CD4-positive, alpha-beta T cell treated with Interferon alpha-2 for 1 hour (primary cell): ENCODE data around the gene RBBP5.

Source experiments
- DNase-seq, 2 donors: peaks; one replicate each; pipeline ENCODE4 v3.0.0-alpha.2; 2020 to 2022

RBBP5 gene

DNA sequence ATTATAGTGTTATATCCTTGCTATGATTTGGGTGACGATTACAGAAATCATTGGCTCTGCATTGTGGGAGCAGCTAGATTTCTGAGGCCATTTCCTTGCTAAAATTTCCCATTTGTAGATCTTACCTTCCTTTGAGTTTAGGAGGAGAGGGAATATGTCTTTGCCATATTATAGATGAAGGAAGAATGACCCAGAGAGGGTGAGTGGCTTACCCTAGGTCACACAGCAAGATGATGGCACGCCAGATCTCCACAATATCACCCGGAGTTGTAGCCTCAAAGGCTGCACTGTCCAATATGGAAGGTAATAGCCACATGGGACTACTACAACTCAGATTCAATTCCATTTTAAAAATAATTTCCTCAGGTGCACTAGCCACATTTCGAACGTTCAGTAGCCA lies 68.5 kb downstream of the RBBP5 start:
- DNase-seq, result no peak

DNA sequence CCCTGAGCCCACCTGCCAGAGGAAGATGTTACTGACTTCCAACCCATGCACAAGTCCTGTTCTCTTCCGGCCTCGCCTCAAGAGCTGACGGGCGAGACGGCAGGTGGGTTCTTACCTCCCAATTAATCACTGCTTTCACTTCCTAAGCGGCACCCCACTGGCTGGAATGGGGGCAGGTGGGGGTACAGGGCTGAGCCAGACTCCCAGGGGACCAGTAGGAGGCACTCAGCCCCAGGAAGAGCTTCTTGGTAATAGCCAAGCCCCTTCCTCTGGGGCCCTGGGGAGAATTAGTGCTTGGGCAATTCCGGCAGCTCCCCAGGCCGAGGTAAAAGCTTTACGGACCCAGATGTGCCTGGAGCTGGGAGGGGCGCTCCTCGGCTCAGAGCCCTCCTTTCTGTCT lies 69.1 kb downstream of the RBBP5 start:
- DNase-seq, result no peak

GRCh38 chr1:205049479-205049878 lies 72.3 kb downstream of the RBBP5 start:
- no peak for DNase-seq

- no peak for DNase-seq
These were observed 73.4 kb downstream of the RBBP5 start for GRCh38 chr1:205048382-205048781.

GRCh38 chr1:205047764-205048231 lies 74.0 kb downstream of the RBBP5 start:
- no peak for DNase-seq

GRCh38 chr1:205046870-205047269 lies 74.9 kb downstream of the RBBP5 start:
- no peak for DNase-seq

DNA sequence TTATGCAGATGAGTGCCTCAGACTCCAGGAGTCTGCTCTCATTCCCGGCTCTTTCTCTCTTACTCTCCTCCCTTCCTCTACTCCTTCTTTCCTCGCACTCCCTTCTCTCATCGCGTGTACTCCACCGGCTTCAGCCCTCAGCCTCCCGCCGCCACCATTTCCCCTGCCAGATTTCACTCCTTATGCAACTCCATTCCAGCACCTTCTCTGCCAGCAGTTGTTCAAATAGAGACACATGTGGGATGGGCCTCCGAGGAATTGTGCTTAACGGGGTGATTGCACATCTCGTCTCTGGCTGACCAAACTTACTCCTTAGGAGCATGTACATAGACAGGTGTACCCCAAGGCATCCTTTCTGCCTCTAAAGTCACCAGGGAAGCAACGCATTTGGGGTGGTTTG lies 76.6 kb downstream of the RBBP5 start:
- no peak for DNase-seq

GRCh38 chr1:205044741-205045140 lies 77.0 kb downstream of the RBBP5 start:
- no peak for DNase-seq

DNA sequence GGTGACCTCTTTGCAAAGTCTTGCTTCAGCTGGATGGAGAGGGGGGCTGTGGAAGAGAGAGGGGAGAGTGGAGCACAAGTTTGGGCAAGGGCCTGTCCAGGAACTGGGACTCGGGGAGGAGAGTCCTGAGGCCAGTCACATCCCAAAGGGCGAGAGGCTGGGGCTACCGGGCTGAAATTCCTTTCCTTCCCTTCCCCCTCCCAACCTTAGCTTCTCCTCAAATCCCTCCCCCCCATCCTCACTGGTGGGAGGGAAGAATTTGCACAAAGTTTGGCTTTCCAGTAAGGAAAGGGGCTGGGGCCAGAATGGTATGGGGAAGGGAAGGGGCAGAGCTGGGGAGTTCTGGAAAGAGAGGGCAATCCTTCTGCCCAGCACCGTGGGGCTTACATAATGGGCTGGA lies 77.9 kb downstream of the RBBP5 start:
- no peak for DNase-seq

- DNase-seq, result no peak
These were observed 78.6 kb downstream of the RBBP5 start, which contains the start of gene CNTN2 for GRCh38 chr1:205042911-205043806. Gene CNTN2 (plus strand): TSS chr1:205043212. CDS start chr1:205053186, 9,974 bp downstream.

GRCh38 chr1:205041998-205042910 lies 79.5 kb downstream of the RBBP5 start:
- no peak for DNase-seq

- no peak for DNase-seq
These were observed 80.6 kb downstream of the RBBP5 start for GRCh38 chr1:205041001-205041715.

- DNase-seq, result no peak
These were observed 83.5 kb downstream of the RBBP5 start for GRCh38 chr1:205038132-205038786.

- DNase-seq, result no peak
These were observed 84.2 kb downstream of the RBBP5 start for GRCh38 chr1:205037539-205037938.
